Left lobe of liver (tissue), 2 donors: ENCODE measurements around the gene KCNQ5. TPM values are rescaled to one million over a fixed set of nuclear protein-coding genes. Genes with fewer than 3 reads are reported as not detected.
"Not testable (repeated sequence)": the region's sequence is repeated elsewhere in the genome, so short reads cannot be mapped to it uniquely, and the experiment has no call there.

Experiments used
- ATAC-seq: fragments of 200-7000 bp; cut with Tn5 transposase; one replicate; pipeline ENCODE4 v1.9.1; 2020; ENCODE audit warnings: mild to moderate bottlenecking, moderate library complexity
- DNase-seq: peaks from one replicate; pipeline ENCODE4 v3.0.0-alpha.2; 2020; ENCODE audit warnings: low spot score
- total RNA-seq: library from RNA; stranded (reverse); gene quantifications from one replicate; pipeline ENCODE4 v1.2.1, GENCODE V29; 2021
- donor health status: DM: no; HTN: no; CAD: no; lungs with moderate emphysema.
- donor health status: DM: no; HTN: yes; CAD: no.

Gene KCNQ5
- total RNA-seq, 1 donor from 2014 or later = not detected

- not testable (repeated sequence) for DNase-seq, ATAC-seq
Measured at GRCh38 chr6:72978808-72979207, 356.9 kb downstream of the KCNQ5 start.

GRCh38 chr6:72984189-72984831, 362.4 kb downstream of the KCNQ5 start:
- not testable (repeated sequence) for ATAC-seq, DNase-seq

DNA sequence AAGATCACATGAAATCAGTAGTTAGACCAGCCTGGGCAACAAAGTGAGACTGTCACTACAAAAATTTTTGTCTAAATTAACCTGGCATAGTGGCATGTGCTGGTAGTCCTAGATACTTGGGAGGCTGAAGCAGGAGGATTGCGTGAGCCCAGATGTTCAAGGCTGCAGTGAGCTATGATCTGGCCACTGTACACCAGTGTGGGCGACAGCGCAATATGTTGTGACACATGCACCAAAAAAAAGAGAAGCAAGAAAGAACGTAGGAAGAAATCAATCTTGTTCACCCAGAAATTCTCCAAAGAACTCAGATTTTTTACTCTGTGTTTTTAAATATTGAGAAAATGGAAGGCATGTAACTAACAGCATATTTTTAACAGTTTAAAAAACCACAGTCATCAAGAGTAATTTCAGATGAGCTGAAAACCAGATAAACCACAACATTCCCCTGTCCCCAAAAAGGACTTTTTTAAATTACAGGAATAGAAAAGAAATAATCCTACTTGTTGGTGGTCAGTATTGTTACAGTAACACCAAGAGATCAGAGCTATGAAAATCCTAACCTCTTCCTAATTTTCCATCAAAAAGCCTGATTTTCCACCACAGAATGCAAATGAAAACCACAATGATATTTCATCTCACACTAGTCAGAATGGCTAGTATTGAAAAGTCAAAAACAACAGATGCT, 363.3 kb downstream of the KCNQ5 start:
- no peak for DNase-seq

DNA sequence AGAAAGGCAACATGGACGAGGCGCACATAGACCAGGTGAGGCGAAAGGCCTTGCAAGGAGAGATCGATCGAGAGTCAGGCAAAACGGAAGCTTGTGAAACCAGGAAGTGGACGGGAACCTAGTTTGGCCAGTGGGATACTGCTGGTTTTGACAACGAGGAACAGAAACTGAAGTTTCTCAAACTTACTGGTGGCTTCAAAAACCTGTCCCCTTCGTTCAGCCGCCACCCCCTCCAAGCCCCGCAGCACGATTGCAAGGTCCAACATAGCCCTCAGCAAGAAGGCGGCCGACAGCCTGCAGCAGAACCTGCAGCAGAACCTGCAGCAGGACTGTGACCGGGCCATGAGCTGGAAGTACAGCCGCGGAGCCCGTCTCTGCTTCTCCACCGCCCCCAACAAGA, 365.4 kb downstream of the KCNQ5 start:
- ATAC-seq (no peak), DNase-seq (no peak)

More for the DNA sequence above, 363.3 kb downstream of the KCNQ5 start:
- ATAC-seq = no peak

GRCh38 chr6:72999995-73000394, 378.1 kb downstream of the KCNQ5 start:
- ATAC-seq (no peak), DNase-seq (no peak)

GRCh38 chr6:73000460-73000859, 378.6 kb downstream of the KCNQ5 start:
- no peak for DNase-seq
- no peak for ATAC-seq

DNA sequence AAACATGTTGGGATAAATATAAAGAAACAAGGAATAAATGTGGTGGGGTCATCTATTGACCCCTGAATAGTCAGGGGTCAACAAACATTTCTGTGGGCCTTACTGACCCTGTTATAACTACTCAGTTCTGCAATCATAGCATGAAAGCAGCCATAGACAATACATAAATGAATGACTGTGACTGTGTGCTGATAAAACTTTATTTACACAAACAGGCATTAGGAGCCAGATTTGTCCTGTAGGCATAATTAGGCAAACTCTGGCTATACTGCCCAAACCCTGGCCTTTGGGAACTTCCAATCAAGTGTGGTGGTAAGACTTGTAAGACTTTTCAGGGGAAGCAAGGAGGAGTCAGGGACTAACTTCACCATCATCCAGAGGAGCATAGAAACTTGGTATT, 380.7 kb downstream of the KCNQ5 start:
- ATAC-seq (no peak), DNase-seq (no peak)

- ATAC-seq (no peak), DNase-seq (no peak)
Measured at GRCh38 chr6:73003302-73003701, 381.4 kb downstream of the KCNQ5 start.

DNA sequence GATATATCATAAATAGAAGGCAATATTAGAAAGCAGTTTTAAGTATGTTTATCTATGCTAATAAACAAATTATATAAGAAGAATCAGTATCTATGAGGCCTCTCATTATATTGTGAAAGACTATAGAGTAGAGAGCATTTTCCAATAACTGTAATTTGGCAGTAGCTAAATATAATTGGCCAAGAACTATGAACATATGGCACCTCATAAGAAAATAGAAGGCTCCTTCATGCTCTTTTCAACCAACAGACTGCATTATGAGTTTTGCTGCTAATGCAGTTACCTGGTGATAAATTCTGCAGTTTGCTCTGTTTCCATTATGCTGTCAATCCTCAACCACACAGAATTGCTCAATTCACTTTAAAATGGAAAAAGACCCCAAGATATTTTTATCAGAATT, 382.4 kb downstream of the KCNQ5 start:
- ATAC-seq = no peak
- no peak for DNase-seq

DNA sequence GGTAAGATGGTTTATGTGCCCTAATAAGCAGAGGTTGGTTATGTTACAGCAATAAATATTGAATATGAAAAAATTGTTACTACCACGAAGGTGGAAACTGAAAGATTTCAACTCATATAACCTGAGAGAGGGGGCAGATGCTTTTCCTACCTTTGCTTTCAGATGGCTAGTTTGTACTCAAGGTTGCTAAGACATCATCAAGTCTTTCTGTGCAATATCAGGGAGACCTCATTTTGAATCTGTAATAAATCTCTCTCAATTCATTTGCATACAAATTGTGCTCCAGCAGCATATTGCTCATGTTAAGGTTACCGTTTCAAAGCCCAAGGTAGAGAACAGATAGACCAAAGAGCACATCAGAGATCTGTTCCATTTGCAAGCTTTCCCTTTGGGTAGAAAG, 383.0 kb downstream of the KCNQ5 start:
- DNase-seq (no peak), ATAC-seq (no peak)

DNA sequence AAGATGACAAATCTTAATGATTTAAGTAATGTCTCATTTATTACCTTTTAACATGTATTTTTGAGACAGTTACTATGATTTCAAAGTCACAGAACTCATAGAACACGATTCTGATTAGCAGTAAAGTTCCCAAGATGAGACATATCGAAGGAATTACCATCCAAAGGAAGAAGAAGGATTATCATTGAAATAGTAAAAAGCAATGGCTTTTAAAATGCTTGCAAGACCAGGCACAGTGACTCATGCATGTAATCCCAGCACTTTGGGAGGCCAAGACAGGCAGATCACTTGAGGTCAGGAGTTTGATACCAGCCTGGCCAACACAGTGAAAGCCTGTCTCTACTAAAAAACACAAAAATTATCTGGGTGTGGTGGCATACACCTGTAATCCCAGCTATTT, 384.3 kb downstream of the KCNQ5 start:
- no peak for ATAC-seq

GRCh38 chr6:73011945-73012344, 390.1 kb downstream of the KCNQ5 start:
- ATAC-seq = no peak
- DNase-seq = no peak

More for the DNA sequence above, 384.3 kb downstream of the KCNQ5 start:
- DNase-seq = no peak

DNA sequence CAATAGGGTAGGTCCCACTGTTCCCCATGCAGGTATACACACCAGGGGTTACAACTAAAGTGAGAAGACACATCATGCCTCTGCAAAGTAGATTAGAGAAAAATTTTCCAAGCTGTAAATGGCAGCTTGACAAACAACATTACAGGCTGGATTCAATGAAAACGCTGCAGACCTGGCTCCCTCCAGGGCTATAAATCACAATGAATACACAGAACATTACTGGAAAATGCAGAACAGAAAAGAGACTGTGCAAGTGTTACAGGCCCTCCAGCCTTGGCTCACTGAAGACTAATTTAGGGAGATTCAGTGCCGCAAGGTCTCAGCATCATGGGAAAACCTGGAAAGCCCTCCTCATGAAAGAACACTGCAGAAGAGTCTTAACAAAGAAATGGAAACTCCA, 395.6 kb downstream of the KCNQ5 start:
- DNase-seq = no peak

GRCh38 chr6:73024598-73024997, 402.7 kb downstream of the KCNQ5 start:
- DNase-seq = no peak
- no peak for ATAC-seq

More for the DNA sequence above, 395.6 kb downstream of the KCNQ5 start:
- ATAC-seq = no peak

DNA sequence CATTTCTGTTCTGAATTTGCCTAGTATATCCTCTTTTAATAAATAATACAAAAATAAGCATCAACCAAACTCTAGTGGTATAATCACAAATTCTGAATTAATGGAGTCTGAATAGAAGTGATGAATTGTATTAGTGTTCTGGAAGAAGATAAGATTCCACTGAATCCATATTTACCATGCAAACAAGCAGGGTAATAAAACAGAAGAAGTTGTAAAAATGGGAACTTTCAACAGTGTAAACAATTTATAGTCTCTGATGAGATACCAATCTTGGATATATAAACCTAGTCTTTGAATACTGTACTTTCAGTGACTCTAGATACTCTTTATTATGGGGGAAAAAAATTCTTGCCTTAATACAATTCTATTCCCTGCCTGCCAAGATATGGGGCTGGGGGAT, 405.8 kb downstream of the KCNQ5 start:
- ATAC-seq = no peak
- no peak for DNase-seq

- DNase-seq (no peak), ATAC-seq (no peak)
Measured at GRCh38 chr6:73028124-73028766, 406.4 kb downstream of the KCNQ5 start.

- ATAC-seq (no peak), DNase-seq (no peak)
Measured at GRCh38 chr6:73028893-73029450, 407.1 kb downstream of the KCNQ5 start.

DNA sequence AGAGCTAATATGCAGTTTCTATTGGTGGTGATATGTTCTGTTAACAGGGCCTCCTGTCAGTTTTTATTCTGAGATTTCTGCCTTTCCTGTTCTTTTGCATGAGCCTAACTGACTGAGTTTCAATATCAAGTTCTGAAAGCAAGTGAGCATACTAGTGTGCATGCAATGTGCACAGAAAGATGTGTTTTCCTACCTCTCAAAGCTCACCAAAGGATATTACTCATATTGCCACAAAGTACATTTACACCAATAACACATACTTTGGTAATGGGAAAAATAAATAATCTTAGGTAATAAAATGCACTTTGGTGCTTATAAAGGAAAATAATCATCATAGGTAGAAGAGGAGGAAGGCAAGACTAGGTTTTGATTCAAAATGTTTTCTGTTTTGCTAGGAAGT, 408.4 kb downstream of the KCNQ5 start:
- no peak for DNase-seq
- no peak for ATAC-seq

DNA sequence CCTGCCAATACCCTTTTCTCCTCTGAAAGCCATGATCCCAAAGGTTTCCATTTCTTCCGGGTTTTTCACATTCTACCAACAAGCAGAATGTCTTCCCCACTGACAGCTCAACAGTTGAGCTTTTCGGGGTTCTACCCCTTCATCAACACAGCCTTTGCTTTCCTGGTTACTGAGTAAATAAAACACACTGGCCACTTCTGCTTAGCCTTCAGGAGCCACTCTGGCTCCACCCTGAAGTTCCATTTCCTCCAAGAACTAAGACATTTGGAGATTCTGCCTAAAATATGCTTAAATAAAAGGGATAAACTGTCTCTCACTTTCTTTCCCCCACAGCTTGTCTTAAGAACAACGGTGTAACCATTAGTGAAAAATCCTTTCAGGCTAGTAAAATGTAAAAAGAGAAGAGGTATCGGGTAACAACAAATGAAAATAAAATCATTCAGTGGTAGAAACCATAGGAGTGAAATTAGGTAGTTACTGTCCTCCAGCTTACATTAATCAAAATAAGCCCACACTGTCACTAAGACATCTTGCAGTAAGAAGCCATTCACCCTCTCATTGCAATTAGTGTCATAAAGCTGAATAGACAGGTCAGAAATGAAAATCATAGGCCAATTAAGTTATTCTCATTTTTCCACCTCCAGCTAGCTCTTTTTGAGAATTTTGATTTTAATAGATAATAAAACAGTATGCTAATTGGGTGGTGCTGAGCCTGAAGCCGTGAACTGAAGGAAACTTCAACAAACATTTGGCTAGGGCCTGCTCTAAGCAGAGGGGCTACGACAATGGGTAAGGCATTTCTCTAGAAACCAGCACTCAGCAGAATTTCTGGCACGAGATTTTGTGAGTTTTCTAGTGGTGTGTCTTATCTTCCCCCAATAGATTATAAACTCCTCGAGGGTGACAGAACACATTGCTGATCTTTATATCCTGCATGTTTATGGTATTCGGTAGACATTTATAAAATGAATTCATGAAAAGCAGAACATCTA, 409.2 kb downstream of the KCNQ5 start:
- DNase-seq (no peak), ATAC-seq (no peak)

- no peak for DNase-seq
- ATAC-seq = no peak
Measured at GRCh38 chr6:73032586-73032985, 410.7 kb downstream of the KCNQ5 start.

GRCh38 chr6:73036689-73037088, 414.8 kb downstream of the KCNQ5 start:
- no peak for ATAC-seq

More at GRCh38 chr6:73036689-73037088, 414.8 kb downstream of the KCNQ5 start:
- no peak for DNase-seq
